Hindlimb muscle (tissue), 1 donor: Measurements from ENCODE around the gene LRCH3. TPM values are rescaled to one million over a fixed set of nuclear protein-coding genes. Genes with fewer than 3 reads are reported as not detected.
"Not testable (repeated sequence)": the region's sequence is repeated elsewhere in the genome, so short reads cannot be mapped to it uniquely, and the experiment has no call there.

Experiments
- DNase-seq: peaks from one replicate; pipeline ENCODE4 v3.0.0-alpha.2; 2013
- polyA plus RNA-seq: library from polyadenylated mRNA; unstranded; fragments of 120-200 nt; gene quantifications from one replicate; pipeline ENCODE4 v1.2.1, GENCODE V29; 2013; ENCODE audit not compliant: insufficient read length

Gene LRCH3
- polyA plus RNA-seq, 1 donor, result 36.4 TPM

DNA sequence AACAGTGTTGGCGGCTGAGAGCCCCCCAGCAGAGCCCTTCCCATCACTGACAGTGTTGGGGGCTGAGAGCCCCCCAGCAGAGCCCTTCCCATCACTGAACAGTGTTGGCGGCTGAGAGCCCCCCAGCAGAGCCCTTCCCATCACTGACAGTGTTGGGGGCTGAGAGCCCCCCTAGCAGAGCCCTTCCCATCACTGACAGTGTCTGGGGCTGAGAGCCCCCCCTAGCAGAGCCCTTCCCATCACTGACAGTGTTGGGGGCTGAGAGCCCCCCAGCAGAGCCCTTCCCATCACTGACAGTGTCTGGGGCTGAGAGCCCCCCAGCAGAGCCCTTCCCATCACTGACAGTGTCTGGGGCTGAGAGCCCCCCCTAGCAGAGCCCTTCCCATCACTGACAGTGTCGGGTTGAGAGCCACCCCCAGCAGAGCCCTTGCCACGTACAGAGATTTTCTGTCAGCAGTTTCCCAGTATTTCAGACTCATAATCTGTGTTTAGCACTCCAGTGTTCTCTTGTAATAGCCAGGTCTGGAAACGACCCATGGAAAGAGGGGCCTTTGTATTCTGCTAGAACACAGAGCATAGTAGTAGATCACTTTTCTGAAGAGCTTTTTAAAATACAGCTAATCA is 96.5 kb downstream of the LRCH3 start:
- not testable (repeated sequence) for DNase-seq

DNA sequence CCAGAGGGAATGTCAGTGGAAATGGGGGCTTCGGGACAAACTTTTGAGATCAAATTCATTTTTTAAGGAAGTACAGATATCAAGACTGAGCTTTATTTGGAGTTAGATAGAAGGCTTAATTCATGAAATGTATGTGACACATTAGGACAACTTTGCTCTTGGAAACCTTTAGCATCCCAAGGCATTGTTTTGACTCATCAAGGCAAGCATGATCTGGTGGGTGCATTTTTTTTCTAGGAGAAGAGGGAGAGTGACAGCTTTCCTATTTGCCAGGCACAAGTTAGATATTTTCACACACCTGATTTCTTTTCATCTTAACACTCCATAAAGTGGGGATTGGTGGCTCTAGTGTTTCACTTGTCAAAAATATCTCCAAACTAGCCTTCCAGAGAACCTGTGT is 97.5 kb downstream of the LRCH3 start:
- DNase-seq, result no peak

DNA sequence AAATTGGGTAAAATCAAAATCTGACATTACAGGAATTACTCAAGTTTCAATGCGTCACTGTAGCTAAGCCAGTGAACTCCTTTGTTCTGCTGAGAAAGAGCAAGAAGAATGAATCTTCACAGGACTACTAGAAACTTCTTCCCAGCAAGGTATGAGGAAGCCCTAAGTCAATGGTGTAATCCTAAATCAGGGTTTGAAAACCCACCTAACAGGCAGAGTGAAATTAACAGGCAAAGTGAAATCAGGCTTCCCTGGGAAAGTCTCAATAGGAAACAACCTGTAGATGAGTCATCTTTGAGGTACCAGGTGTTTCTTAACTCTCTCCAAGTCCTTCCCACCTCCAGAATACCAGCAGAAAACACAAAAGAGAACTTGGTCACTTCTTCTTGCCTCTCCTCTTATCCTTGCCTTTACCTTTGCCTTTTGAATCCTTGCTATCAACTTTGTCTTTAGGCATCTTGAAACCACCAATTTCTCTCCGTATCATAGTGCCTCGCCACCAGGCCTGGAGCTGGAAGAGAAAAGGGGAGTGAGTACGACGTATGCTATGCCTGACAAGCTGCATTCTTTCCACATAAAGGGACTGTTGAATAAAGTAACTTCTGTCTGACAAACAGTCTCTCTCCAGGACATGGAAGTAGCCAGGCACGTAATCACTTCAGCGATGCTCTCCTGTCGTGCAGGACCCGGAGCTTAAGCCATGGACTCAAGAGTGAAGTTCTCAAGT is 98.3 kb downstream of the LRCH3 start:
- DNase-seq, result no peak

DNA sequence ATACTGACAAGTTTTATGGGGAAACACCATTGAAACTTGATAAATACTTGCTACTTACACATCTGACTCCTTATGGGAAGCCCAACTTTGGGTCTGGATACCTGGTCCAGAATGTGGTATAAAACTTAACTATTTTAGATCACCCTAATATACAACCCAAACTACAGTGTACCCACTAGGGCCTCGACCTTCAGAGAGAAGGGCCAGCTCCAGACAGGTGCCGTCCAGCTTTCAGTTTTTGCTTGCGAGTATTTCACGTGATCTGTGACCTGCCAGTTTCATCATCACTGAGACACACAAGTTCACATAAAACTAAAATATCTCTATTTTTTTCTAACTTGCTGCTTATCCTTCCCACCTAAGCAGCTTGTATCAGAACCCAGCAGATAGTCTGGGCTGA is 99.6 kb downstream of the LRCH3 start:
- DNase-seq, result no peak

DNA sequence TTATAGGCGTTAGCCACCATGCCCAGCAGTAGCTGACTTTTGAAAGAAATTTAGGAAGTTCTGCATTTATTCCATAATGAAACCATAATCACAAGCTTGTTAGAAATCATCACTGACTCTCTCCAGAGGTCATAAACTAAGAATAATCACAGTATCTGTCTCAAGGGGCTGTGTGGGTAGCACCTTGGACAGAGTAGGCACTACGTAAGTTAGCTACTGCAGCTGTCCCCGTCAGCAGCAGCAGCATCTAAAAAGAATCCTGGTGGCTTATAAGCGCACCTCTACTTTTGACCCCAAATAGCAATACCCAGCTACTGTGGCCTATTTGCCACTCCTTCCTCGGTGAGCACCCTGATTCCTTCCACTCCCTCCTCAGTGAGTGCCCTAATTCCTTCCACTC is 101.1 kb downstream of the LRCH3 start:
- no peak for DNase-seq

DNA sequence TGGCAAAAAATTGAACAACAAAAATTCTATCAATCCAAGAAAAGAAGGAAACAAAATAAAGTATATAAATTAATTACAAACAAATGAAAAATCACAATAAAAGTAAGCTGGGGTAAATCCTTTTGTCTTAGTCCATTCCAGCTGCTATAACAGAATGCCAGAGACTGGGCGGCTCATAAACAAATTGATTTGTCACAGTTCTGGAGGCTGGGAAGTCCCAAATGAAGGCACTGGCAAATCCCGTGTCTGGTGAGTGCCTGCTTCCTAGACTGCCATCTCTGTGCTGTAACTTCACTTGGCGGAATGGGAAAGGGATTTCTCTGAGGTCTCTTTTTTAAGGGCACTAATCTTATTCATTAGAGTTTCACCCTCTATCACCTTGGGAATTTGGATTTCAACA is 105.4 kb downstream of the LRCH3 start:
- no peak for DNase-seq

DNA sequence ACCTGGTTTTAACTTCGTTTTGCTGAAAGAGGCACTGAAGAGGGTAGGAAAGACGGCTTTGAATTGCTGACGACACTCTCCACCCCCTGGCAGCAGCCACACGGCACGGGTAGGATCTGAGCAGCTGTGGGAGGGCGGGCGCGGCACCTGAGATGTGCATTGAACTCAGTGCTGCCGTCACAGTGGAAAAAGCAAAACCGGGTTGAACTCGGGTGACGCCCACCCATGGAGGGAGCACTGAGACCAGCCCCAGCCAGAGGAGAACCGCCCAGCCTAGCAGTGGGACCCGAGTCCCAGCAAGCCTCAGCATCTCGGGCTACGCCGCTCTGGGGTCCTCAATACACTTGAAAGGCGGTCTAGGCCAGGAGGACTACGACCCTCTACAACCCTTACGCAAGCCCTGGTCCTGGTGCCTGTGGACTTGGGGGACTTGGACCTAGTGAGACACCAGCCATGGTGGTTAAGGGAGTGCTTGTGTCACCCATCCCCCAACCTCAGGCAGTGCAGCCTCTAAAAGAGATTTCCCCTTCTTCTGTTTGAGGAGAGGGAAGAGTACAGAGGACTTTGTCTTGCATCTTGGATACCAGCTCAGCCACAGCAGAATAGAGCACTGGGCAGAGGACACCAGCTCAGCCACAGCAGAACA is 108.9 kb downstream of the LRCH3 start:
- no peak for DNase-seq

DNA sequence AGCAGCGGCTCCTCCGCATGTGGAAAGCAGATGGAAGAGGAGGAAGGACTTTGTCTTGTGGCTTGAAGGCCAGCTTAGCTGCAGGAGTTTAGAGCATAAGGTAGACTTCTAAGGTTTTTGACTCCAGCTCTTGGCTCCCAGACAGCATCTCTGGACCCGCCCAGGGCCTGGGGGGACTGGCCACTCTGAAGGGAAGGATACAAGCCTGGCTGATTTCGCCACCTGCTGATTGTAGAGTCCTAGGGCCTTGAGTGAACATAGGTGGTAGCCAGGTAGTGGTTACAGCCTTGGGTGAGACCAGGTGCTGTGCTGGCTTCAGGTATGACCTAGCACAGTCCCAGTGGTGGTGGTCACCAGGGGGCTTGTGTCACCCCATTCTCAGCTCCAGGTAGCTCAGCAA is 110.6 kb downstream of the LRCH3 start:
- no peak for DNase-seq

DNA sequence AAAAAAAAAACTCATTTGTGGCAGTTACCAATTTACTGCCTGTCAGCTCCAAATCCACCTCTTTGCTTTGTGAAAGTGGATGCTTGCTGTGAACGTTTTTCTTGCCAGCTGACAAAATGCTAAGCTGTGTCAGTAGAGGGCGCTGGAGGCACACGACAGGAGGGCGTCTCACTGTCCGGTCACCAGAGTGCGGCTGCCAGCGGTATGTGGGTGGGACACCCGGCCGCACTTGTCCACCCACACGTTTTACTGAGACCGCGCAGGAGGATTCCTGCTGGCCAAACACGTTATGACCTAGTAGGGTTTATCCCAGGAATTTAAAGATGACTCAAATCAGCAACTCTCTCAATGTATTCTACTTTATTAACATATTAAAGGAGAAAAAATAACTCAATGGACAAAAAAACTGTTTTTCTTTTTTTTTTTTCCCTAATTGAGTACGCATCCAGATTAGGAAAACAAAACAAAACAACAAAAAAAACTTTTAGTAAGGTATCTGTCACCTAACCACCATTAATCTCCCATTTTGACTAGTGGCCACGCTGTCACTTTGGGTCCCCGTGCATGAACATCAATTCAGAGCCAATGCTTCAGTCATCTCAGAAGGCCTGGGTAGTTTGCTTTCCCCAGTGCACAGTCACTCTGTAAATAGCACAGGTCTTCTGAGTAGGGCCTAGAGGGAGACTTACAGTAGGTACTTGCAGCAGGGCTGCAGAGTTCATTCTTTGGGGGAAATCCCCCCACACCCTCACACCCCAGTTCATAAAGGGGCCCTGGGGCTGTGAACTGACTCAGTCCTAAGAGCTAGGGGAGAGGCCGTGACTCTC is 115.2 kb downstream of the LRCH3 start:
- peak; percentile 90 for DNase-seq

DNA sequence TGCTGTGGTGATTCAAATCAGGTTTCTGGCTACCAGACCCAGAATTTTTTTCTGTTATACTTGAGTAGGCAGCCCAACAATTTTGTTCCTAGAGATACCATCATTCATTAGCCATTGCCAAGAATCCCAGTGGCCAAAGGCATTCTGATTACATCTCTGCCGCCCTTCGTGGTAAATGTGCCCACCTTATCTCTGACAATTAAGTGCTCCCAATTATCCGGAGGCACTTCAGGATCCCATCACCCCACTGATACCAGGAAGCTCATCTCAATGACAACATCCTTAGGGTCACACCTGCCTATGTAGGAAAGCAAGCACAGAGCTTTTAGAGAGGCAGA is 115.8 kb downstream of the LRCH3 start:
- DNase-seq, result no peak

DNA sequence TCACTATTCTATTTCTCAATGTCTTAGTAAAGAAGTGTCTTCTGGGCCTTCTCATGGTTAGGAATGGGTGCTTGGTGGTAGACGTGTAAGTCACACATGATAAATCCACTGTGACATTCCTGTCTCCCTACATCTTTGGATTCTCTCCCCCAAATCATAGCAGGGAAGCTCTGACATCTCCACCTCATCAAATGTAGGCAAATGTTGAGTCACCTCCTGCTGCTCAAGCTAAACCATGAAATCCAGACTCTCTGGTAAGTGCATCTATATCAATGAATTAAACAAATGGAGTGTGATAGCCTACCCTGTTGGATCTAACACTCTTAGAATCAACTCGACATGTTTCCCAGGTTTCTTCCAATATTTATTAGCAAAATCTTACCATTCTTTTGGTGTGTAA is 116.1 kb downstream of the LRCH3 start:
- DNase-seq, result no peak

DNA sequence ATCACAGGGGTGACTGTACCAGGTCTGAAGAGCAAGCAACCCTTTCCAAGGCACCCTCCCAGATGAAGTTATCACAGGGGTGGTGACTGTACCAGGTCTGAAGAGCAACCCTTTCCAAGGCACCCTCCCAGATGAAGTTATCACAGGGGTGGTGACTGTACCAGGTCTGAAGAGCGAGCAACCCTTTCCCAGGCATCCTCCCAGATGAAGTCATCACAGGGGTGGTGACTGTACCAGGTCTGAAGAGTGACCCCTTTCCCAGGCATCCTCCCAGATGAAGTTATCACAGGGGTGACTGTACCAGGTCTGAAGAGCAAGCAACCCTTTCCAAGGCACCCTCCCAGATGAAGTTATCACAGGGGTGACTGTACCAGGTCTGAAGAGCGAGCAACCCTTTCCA is 117.5 kb downstream of the LRCH3 start:
- not testable (repeated sequence) for DNase-seq

DNA sequence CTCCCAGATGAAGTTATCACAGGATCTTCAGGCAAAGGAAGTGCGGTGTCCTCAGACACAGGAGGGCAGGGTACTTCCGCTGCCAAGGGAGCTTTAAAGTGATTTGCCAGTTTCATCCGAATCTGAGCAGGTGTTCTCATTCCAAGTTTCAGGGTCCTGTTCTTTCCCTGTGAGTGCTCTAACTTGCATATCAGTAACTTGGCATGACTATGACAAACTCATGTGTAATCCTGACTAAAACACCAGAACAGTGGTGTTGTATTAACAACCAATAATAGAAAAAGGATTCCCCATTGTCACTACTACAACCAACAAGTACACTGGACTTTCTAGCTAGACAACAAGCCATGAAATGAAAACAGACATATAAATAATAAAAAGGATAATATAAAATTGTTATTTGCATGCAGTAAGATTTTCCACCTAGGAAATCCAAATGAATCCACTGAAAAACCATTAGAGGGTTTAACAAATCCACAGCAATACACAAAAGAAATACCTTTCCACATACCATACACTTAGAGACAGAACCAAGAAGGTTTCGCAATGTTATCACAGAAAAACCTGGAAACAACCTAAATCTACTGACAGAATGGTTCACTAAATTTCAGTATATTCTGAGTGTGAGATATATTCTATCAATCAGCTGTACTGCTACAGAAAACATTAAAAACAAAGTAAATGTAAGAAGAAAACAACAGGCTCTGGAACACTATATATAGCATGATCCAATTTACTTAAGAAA is 118.1 kb downstream of the LRCH3 start:
- DNase-seq, result no peak

DNA sequence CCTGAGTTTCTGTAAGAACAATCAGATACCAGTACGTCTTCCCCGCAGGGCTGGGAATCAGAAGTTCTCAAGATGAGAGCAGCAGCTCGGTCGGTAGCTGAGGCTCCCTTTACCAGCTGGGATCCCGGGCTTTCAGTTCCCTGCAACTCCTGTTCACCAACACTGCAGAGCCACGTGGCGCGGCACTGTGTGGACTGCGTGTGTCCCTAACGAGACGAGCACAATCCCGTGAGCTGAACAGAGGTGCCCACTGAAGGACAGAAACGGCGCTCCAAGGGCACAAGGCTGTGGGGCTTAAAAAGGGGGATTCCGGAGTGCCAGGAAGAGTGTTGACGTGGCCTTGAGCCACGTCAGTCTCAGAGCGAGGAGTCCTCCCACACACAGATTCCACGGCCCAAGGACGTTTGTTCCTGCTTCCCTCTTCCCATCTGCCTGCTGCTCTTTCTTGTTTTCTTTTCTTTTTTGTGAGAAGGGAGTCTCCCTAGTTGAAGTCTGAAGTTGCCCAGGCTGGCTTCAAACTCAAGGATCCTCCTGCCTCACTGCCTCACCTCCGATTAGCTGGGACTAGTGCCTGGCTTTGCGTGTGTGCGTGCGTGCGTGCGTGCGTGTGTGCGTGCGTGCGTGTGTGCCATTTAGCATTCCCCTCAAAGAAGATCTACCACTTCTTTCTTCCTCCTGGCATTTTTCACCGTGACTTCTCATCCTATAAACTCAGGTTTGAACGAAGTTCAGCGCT is 121.9 kb downstream of the LRCH3 start:
- no peak for DNase-seq

DNA sequence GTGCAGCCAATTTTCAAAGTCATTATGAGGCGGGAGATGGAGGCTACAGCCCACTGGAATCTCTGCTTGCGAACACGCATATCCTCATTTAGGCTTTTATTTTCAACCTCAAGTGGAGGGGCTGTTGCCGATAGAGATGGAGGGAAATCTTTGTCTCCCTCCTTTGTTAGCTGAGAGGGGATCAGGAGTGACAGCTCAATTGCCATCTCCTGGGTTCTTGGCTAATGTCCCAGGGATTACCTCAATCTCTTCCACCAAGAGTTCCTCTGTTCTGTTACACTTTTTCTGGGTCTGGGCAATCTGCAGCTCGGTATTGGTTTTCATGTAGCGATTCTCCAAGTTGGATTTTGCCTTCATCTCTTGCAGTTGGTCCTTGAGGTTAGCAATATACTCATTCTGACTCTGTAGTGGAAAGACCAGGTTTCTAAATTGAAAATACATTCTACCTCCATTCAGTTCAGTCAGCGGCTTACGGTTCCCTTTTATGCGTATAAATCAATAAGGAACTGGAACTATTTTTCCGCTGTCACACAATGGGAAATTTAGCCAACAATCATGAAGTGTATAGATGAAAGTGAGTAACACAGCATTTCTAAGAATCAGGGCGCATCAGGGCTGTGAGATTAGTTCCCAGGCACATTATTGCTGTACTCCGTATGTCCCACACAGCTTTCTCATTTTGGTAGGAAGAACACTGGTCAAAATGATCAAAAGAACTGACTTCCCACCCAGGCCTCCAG is 122.8 kb downstream of the LRCH3 start:
- no peak for DNase-seq

DNA sequence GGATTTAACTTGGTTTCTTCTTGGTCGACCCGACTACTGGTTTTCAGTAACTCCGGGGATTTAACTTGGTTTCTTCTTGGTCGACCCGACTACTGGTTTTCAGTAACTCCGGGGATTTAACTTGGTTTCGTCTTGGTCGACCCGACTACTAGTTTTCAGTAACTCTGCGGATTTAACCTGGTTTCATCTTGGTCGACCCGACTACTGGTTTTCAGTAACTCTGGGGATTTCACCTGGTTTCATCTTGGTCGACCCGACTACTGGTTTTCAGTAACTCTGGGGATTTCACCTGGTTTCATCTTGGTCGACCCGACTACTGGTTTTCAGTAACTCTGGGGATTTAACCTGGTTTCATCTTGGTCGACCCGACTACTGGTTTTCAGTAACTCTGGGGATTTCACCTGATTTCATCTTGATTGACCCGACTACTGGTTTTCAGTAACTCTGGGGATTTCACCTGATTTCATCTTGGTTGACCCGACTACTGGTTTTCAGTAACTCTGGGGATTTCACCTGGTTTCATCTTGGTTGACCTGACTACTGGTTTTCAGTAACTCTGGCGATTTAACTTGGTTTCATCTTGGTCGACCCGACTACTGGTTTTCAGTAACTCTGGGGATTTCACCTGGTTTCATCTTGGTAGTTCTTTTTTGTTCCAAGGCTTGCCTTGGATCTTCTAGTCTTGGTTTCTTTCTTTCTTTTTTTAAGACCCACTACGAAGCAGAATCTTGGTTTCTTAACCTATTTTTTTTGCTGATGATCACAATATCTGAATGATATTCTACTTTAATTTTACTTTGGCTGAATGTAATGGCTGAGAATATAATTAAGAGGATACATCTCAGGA is 130.6 kb downstream of the LRCH3 start:
- DNase-seq, result not testable (repeated sequence)

DNA sequence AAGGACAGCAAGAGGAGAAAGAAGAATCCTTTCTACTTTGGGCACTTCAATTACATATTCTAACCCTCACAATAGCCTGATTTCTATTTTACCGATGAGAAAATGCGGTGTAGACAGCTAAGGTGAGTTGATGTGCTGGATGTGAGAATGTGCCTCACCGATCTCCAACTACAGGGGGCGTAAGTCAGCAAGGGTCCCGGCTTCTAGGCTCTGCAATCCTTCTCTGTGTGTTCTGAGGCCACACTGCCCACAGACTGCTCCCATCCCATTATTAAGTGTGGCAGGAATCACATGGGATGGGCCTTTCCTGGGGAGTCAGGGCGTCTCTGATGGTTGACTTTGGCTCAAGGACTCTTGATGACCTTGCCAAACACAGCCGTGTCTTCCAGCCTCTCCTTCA is 135.4 kb downstream of the LRCH3 start:
- DNase-seq, result no peak

DNA sequence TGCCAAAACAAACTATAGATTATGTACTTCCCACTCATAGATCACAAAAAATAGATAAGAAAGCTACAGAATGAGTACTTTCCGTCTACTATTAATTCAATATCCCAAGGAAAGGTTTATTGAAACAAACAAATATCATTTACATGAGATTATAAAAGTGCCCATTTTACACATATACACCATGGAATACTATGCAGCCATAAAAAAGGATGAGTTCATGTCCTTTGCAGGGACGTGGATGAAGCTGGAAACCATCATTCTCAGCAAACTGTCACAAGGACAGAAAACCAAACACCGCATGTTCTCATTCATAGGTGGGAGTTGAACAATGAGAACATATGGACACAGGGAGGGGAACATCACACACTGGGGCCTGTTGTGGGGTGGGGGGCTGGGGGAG is 136.5 kb downstream of the LRCH3 start:
- DNase-seq, result not testable (repeated sequence)

DNA sequence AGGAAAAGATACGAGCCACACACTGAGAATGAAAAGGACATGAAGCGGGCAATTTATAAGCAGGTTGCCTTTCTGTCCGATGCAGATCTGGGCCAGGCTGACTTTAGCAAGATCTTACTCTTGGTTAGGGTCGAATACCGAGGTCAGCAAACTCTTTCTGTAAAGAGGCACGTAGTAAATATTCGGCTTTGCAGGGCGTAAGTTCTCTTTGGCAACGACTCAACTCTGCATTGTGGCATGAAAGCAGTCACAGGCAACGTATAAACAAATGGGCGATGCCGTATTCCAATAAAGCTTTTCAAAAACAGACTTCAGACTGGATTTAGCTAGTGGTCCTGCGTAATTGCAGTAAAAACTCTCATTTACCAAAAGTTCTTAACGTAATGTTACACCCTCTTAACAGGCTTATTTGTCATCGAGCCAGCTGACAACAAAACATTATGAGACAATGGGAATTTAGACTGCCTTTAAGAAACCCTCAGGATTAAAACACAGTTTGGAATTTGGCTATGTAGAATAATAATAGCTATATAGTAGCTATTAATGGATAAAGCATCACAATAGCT is 145.8 kb downstream of the LRCH3 start:
- DNase-seq, result no peak
